Mesenchymal stem cell (in vitro differentiated cells and primary cell): Measurements from ENCODE around the gene TBC1D17.

Experiments used
- DNase-seq: peaks from one replicate; pipeline ENCODE4 v3.0.0-alpha.2; 2013
- H2AFZ ChIP-seq: one replicate; pipeline ENCODE4 v1.6.1; 2013; ENCODE audit warnings: low read depth, mild to moderate bottlenecking, control low read depth, inconsistent platforms, low read length, moderate library complexity
- H2AK5ac ChIP-seq: 2 replicates; pipeline ENCODE4 v1.6.1; 2013; ENCODE audit warnings: low read length, moderate library complexity, mild to moderate bottlenecking, inconsistent platforms; ENCODE audit not compliant: severe bottlenecking
- H2BK120ac ChIP-seq: one replicate; pipeline ENCODE4 v1.6.1; 2013; ENCODE audit warnings: low read depth, mild to moderate bottlenecking, inconsistent platforms, low read length, moderate library complexity
- H2BK12ac ChIP-seq, 2 experiments: one replicate each; pipeline ENCODE4 v1.6.1; 2013; ENCODE audit warnings: inconsistent platforms in 2 of 2, low read length in 2 of 2, mild to moderate bottlenecking in 2 of 2, moderate library complexity in 2 of 2, control low read depth in 1 of 2
- H2BK15ac ChIP-seq: one replicate; pipeline ENCODE4 v1.6.1; 2013; ENCODE audit warnings: mild to moderate bottlenecking, low read depth, inconsistent platforms; ENCODE audit not compliant: poor library complexity, severe bottlenecking
- H2BK5ac ChIP-seq: 2 replicates; pipeline ENCODE4 v1.6.1; 2013; ENCODE audit warnings: low read depth, mild to moderate bottlenecking, low read length, control low read depth, inconsistent platforms; ENCODE audit not compliant: poor library complexity, severe bottlenecking
- H3K14ac ChIP-seq, 2 experiments: one replicate each; pipeline ENCODE4 v1.6.1; 2013; ENCODE audit warnings: inconsistent platforms in 2 of 2, low read length in 2 of 2, control low read depth in 1 of 2, mild to moderate bottlenecking in 1 of 2, moderate library complexity in 1 of 2
- H3K18ac ChIP-seq, 2 experiments: one replicate each; pipeline ENCODE4 v1.6.1; 2013; ENCODE audit warnings: inconsistent platforms in 2 of 2, low read length in 2 of 2, control low read depth in 1 of 2, low read depth in 1 of 2, mild to moderate bottlenecking in 1 of 2
- H3K23ac ChIP-seq, 2 experiments: one replicate each; pipeline ENCODE4 v1.6.1; 2013; ENCODE audit warnings: inconsistent platforms in 2 of 2, low read length in 2 of 2, mild to moderate bottlenecking in 2 of 2, moderate library complexity in 2 of 2, control low read depth in 1 of 2
- H3K27ac ChIP-seq: 2 replicates; pipeline ENCODE4 v1.5.1; 2013; ENCODE audit warnings: mild to moderate bottlenecking, moderate library complexity, low read length, control low read depth, inconsistent platforms; ENCODE audit not compliant: poor library complexity, severe bottlenecking
- H3K27me3 ChIP-seq, 2 experiments: 2 replicates each; pipeline versions ENCODE4 v1.6.1 to v1.7.0; 2013; ENCODE audit warnings: low read length in 2 of 2, mild to moderate bottlenecking in 2 of 2, moderate library complexity in 2 of 2, control low read depth in 1 of 2, inconsistent platforms in 1 of 2; ENCODE audit not compliant: control insufficient read depth in 1 of 2, insufficient read depth in 1 of 2
- H3K36me3 ChIP-seq, 2 experiments: 2 replicates each; pipeline versions ENCODE4 v1.6.1 to v1.7.0; 2013; ENCODE audit warnings: low read length in 2 of 2, control low read depth in 1 of 2, inconsistent platforms in 1 of 2, low read depth in 1 of 2, mild to moderate bottlenecking in 1 of 2; ENCODE audit not compliant: insufficient read depth in 2 of 2, control insufficient read depth in 1 of 2
- H3K4ac ChIP-seq, 2 experiments: one replicate each; pipeline ENCODE4 v1.6.1; 2013; ENCODE audit warnings: inconsistent platforms in 2 of 2, low read length in 2 of 2, mild to moderate bottlenecking in 2 of 2, moderate library complexity in 2 of 2, control low read depth in 1 of 2, low read depth in 1 of 2
- H3K4me1 ChIP-seq: 2 replicates; pipeline ENCODE4 v1.6.1; 2013; ENCODE audit warnings: low read depth, low read length, control low read depth; ENCODE audit not compliant: control insufficient read depth, insufficient read depth
- H3K4me2 ChIP-seq: 2 replicates; pipeline ENCODE4 v1.6.1; 2013; ENCODE audit warnings: low read length, mild to moderate bottlenecking, inconsistent platforms; ENCODE audit not compliant: poor library complexity, severe bottlenecking
- H3K4me3 ChIP-seq, 2 experiments: 2 replicates each; pipeline versions ENCODE4 v1.5.1 to v1.7.0; 2013; ENCODE audit warnings: low read length in 2 of 2, mild to moderate bottlenecking in 2 of 2, control low read depth in 1 of 2, low read depth in 1 of 2; ENCODE audit not compliant: insufficient read depth in 1 of 2
- H3K79me1 ChIP-seq: replicated peaks from 2 replicates; pipeline ENCODE4 v1.6.1; 2013; ENCODE audit warnings: mild to moderate bottlenecking, control low read depth, low read length, inconsistent platforms; ENCODE audit not compliant: poor library complexity, severe bottlenecking
- H3K9ac ChIP-seq: 2 replicates; pipeline ENCODE4 v1.7.0; 2013; ENCODE audit warnings: mild to moderate bottlenecking, low read length, moderate library complexity
- H3K9me3 ChIP-seq: 2 replicates; pipeline ENCODE4 v1.7.0; 2013; ENCODE audit warnings: mild to moderate bottlenecking, low read length; ENCODE audit not compliant: control insufficient read depth
- H4K8ac ChIP-seq: one replicate; pipeline ENCODE4 v1.6.1; 2013; ENCODE audit warnings: inconsistent platforms, mild to moderate bottlenecking, low read length, moderate library complexity
- H4K91ac ChIP-seq: one replicate; pipeline ENCODE4 v1.6.1; 2013; ENCODE audit warnings: mild to moderate bottlenecking, low read length, inconsistent platforms
- WGBS: methylation state at CpG from one replicate; pipeline ENCODE4 v1.1.7; 2013; ENCODE audit warnings: mixed read lengths; 5-methylcytosine and 5-hydroxymethylcytosine counted together

TBC1D17 gene

DNA sequence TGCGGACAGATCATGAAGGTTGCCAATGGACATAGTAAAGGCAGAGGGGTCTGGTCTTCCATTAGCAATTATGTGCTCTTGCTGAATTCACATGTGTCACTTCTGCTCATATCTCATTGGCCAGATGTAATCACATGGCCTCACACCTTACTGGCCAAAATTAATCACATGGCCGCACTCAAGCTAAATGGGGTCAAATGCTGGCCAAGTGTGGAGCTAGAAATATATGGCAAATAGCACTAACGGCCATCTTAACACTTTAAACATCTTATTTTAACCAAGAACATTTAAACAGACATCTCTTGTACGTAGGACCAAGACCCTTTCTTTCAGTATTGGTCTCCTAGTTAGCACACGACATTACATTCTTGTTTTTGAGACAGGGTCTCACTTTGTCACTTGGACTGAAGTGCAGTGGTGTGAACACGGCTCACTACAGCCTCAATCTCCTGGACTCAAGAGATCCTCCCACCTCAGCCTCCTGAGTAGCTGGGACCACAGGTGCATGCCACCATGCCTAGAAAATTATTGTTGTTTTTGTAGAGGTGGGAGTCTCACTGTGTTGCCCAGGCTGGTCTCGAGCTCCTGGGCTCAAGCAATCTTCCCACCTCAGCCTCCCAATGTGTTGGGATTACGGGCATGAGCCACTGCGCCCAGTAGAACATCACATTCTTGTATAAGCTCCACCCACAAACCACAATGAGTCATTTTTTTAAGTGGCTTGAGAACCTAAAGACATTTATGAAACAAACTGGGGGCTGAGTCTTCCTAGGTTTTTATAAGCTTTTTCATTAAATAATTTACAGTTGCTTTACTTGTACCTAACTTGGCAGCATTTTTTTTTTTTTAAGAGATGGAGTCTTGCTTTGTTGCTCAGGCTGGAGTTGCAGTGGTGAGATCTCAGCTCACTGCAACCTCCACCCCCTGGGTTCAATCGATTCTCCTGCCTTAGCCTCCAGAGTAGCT is 29.5 kb upstream of the TBC1D17 start:
- no peak overlapping the region for H4K91ac ChIP-seq
- peaks cover 0 to 2% of the 10 kb centered on the region in 2 experiments for H3K36me3 ChIP-seq
- no peak overlapping the region for H3K4ac ChIP-seq
- no peak overlapping the region for H4K8ac ChIP-seq
- no peak overlapping the region for H2BK15ac ChIP-seq
- H2BK12ac ChIP-seq, result peak overlapping the region in 1 of 2 experiments; percentile 15
- DNase-seq, result peak; percentile 94
- H2AFZ ChIP-seq, result no peak overlapping the region
- H3K4me3 ChIP-seq, result no peak overlapping the region
- no peak overlapping the region for H2AK5ac ChIP-seq
- 95% methylated on average over 6 of the region's 10 CpGs for WGBS
- peak overlapping the region; percentile 53 for H3K27ac ChIP-seq
- H3K4me1 ChIP-seq, result peaks cover 19% of the 10 kb centered on the region
- H3K27me3 ChIP-seq, result no peaks in the 10 kb centered on the region
- H2BK120ac ChIP-seq, result no peak overlapping the region
- no peak overlapping the region for H3K9ac ChIP-seq
- H3K79me1 ChIP-seq, result peaks cover 13% of the 10 kb centered on the region
- H3K23ac ChIP-seq, result no peak overlapping the region
- no peaks in the 10 kb centered on the region for H3K9me3 ChIP-seq
- peak overlapping the region in 1 of 2 experiments; percentile 69 for H3K18ac ChIP-seq
- no peak overlapping the region for H2BK5ac ChIP-seq
- H3K14ac ChIP-seq, result no peak overlapping the region
- no peak overlapping the region for H3K4me2 ChIP-seq

DNA sequence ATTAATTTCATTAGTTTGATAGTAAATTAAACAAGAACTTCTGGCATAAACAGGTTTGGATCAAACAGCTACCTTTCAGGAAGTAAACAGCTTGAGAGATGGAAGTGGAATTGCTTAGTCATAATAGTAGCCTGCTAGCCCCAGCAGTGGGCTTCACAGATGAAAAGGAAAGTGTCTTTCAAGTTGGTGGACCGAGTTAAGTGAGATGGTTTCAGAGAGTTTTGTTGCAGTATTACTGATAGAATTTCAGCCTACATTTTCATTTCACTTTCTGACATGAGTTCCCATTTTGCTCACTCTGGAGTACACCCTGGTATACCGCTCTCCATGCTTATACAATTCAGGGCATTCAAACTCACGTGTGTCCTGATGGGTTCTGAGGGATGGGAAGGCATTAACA is 28.6 kb upstream of the TBC1D17 start:
- H3K36me3 ChIP-seq, result peaks cover 0 to 2% of the 10 kb centered on the region in 2 experiments
- no peaks in the 10 kb centered on the region for H3K27me3 ChIP-seq
- no peak overlapping the region for H2BK12ac ChIP-seq
- no peak overlapping the region for H2BK5ac ChIP-seq
- H3K4me1 ChIP-seq, result peaks cover 23% of the 10 kb centered on the region
- H4K91ac ChIP-seq, result no peak overlapping the region
- H2BK120ac ChIP-seq, result no peak overlapping the region
- no peak overlapping the region for H3K9ac ChIP-seq
- no peak overlapping the region for H3K18ac ChIP-seq
- H2AK5ac ChIP-seq, result no peak overlapping the region
- H3K14ac ChIP-seq, result no peak overlapping the region
- no peak overlapping the region for H4K8ac ChIP-seq
- 97% methylated on average over 2 of the region's 3 CpGs for WGBS
- H2BK15ac ChIP-seq, result no peak overlapping the region
- H3K9me3 ChIP-seq, result no peaks in the 10 kb centered on the region
- H2AFZ ChIP-seq, result no peak overlapping the region
- no peak overlapping the region for H3K27ac ChIP-seq
- no peak overlapping the region for H3K4me2 ChIP-seq
- H3K4me3 ChIP-seq, result no peak overlapping the region
- DNase-seq, result no peak
- peaks cover 13% of the 10 kb centered on the region for H3K79me1 ChIP-seq
- no peak overlapping the region for H3K23ac ChIP-seq
- H3K4ac ChIP-seq, result no peak overlapping the region

DNA sequence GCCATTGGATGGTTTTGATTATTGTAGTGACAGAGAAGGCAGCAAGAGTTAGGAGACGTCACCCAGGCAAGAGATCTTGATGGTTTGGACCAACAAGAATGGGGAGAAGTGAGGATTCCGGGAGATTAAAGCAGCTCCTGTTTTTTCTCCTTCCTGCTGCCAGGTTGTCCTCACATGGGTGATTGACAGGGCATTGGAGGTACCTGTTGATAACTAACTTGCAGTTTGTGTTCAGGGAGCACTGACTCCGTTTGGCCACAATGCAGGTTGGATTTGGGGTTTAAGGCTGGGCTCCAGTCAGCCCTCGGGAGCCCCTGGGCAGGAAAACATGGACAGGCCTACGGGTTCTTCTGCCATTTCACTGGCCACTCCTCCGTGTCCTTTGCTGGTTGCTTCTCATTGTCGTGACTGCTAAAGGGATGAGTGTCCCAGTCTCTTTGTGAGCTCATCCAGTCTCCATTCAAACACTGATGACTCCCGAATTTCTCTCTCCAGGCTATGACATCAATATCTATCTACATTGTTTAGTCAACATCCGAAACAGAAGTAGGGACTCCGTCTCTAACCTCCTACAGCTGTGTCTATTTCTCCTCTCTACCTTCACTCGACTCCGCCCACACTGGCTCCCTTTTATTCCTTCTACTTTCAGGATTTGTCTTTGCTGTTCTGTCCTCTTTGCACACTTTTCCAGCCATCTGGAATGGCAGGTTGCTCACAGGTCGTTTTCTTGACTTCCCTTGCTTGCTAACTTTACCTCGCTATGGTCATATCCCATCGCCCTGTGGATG is 27.9 kb upstream of the TBC1D17 start:
- Histone ChIP-seq H4K8ac (no peak overlapping the region), H3K79me1 (peaks cover 13% of the 10 kb centered on the region), H2BK5ac (no peak overlapping the region), H3K4ac (no peak overlapping the region), H3K4me1 (peaks cover 28% of the 10 kb centered on the region), H3K18ac (no peak overlapping the region), H3K14ac (no peak overlapping the region), H4K91ac (no peak overlapping the region), H2BK12ac (no peak overlapping the region), H3K36me3 (peaks cover 2 to 4% of the 10 kb centered on the region in 2 experiments), H3K4me3 (peak overlapping the region in 1 of 2 experiments; percentile 86), H3K9me3 (no peaks in the 10 kb centered on the region), H3K23ac (no peak overlapping the region), H3K27me3 (no peaks in the 10 kb centered on the region), H3K27ac (no peak overlapping the region), H2BK15ac (no peak overlapping the region), H3K9ac (peak overlapping the region; percentile 98), H2AK5ac (no peak overlapping the region), H2BK120ac (no peak overlapping the region), H2AFZ (no peak overlapping the region), H3K4me2 (no peak overlapping the region)
- no peak for DNase-seq
- WGBS, result 96% methylated on average over 15 of the region's 15 CpGs

DNA sequence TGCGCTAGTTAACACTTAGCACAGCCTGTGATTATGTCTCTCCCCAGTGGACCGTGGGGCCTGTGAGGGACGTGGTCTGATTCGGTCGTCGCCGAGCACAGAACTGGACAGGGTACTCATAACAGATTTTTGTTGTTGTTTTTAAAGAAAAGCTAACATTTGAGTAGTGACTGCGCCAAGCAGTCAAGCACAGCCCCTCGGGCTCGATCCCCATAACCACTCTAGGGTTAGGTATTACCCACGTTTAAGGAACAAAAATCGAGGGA is 27.3 kb upstream of the TBC1D17 start:
- peak overlapping the region; percentile 21 for H3K27ac ChIP-seq
- no peak overlapping the region for H3K14ac ChIP-seq
- no peak overlapping the region for H3K4ac ChIP-seq
- no peaks in the 10 kb centered on the region for H3K27me3 ChIP-seq
- no peak overlapping the region for H2AK5ac ChIP-seq
- H3K23ac ChIP-seq, result no peak overlapping the region
- peaks cover 6 to 10% of the 10 kb centered on the region in 2 experiments for H3K36me3 ChIP-seq
- H3K9ac ChIP-seq, result peak overlapping the region; percentile 98
- H3K4me2 ChIP-seq, result peak overlapping the region; percentile 42
- peaks cover 30% of the 10 kb centered on the region for H3K4me1 ChIP-seq
- no peak overlapping the region for H2BK12ac ChIP-seq
- peaks cover 13% of the 10 kb centered on the region for H3K79me1 ChIP-seq
- no peak overlapping the region for H4K8ac ChIP-seq
- no peak overlapping the region for H2BK120ac ChIP-seq
- peak overlapping the region in 1 of 2 experiments; percentile 57 for H3K18ac ChIP-seq
- WGBS, result 89% methylated on average over 7 of the region's 12 CpGs
- H2BK15ac ChIP-seq, result no peak overlapping the region
- DNase-seq, result no peak
- no peak overlapping the region for H4K91ac ChIP-seq
- no peaks in the 10 kb centered on the region for H3K9me3 ChIP-seq
- no peak overlapping the region for H2BK5ac ChIP-seq
- H3K4me3 ChIP-seq, result peak overlapping the region in 1 of 2 experiments; percentile 86
- H2AFZ ChIP-seq, result no peak overlapping the region
